H1 (cell line): ENCODE data around the gene GAS7. TPM values are rescaled to one million over a fixed set of nuclear protein-coding genes. Genes with fewer than 3 reads are reported as not detected.

Source experiments
- CTCF ChIA-PET: fragments of 300-600 bp; sonication (Branson Sonifier 250); formaldehyde crosslinking; loops from one replicate; lab custom pipeline; 2021; ENCODE audit not compliant: partially characterized antibody; lab: Charles Lee
- POLR2A ChIA-PET: fragments of 300-600 bp; sonication (Branson Sonifier 250); formaldehyde crosslinking; loops from one replicate; lab custom pipeline; 2021; ENCODE audit warnings: inconsistent platforms; ENCODE audit not compliant: partially characterized antibody; lab: Charles Lee
- DNase-seq, 2 experiments: peaks; one replicate each; pipeline versions ENCODE4 v3.0.0 to v3.0.0-alpha.2; 2010 to 2022; ENCODE audit warnings: low spot score in 2 of 2, low read depth in 1 of 2, mixed read lengths in 1 of 2
- FAIRE-seq: peaks from 2 replicates; lab custom pipeline; 2011; peaks lifted over from hg19 to GRCh38; lab: Jason Lieb, UNC
- H2AFZ ChIP-seq: 2 replicates; pipeline ENCODE4 v1.8.1; 2012; ENCODE audit warnings: low read length, inconsistent platforms
- H2AK5ac ChIP-seq: 2 replicates; pipeline ENCODE4 v1.6.1; 2013; ENCODE audit warnings: low read depth, low read length
- H2BK120ac ChIP-seq: replicated peaks from 2 replicates; pipeline ENCODE3; 2013; ENCODE audit warnings: low read depth, low read length, inconsistent platforms
- H2BK12ac ChIP-seq: 2 replicates; pipeline ENCODE4 v1.6.1; 2013; ENCODE audit warnings: low read depth, low read length
- H2BK15ac ChIP-seq: 2 replicates; pipeline ENCODE4 v1.6.1; 2013; ENCODE audit warnings: low read length
- H2BK20ac ChIP-seq: 2 replicates; pipeline ENCODE4 v1.6.1; 2013; ENCODE audit warnings: low read length
- H2BK5ac ChIP-seq: 2 replicates; pipeline ENCODE4 v1.6.1; 2013; ENCODE audit warnings: low read depth, low read length
- H3K14ac ChIP-seq: 2 replicates; pipeline ENCODE4 v1.6.1; 2013; ENCODE audit warnings: inconsistent platforms; ENCODE audit not compliant: insufficient read length
- H3K18ac ChIP-seq: 2 replicates; pipeline ENCODE4 v1.6.1; 2013; ENCODE audit warnings: low read length; ENCODE audit errors: extremely low read depth
- H3K23ac ChIP-seq: 2 replicates; pipeline ENCODE4 v1.6.1; 2013; ENCODE audit warnings: inconsistent platforms; ENCODE audit not compliant: insufficient read length
- H3K23me2 ChIP-seq: 2 replicates; pipeline ENCODE4 v1.6.1; 2013; ENCODE audit warnings: low read depth, low read length
- H3K27ac ChIP-seq: 2 replicates; pipeline ENCODE4 v1.6.1; 2011; ENCODE audit warnings: low read depth, low read length, inconsistent platforms
- H3K27me3 ChIP-seq, 4 experiments: replicated peaks in 1 of 4; 1 replicate in 1 of 4; 2 replicates in 3 of 4; pipeline versions ENCODE4 v1.6.1 to v1.8.1; 2011 to 2013; ENCODE audit warnings: low read length in 3 of 4, mild to moderate bottlenecking in 3 of 4, inconsistent platforms in 2 of 4, mixed read lengths in 2 of 4, moderate library complexity in 1 of 4; ENCODE audit not compliant: control insufficient read depth in 3 of 4, insufficient read depth in 3 of 4; ENCODE audit errors: extremely low read depth in 1 of 4
- H3K36me3 ChIP-seq, 4 experiments: 2 replicates each; pipeline versions ENCODE4 v1.6.1 to v1.8.1; 2011 to 2013; ENCODE audit warnings: mild to moderate bottlenecking in 4 of 4, low read length in 3 of 4, moderate library complexity in 2 of 4, control low read depth in 1 of 4, inconsistent platforms in 1 of 4; ENCODE audit not compliant: insufficient read depth in 4 of 4, control insufficient read depth in 2 of 4
- H3K4ac ChIP-seq: replicated peaks from 2 replicates; pipeline ENCODE3; 2013; ENCODE audit warnings: low read length, low read depth, mixed read lengths, inconsistent platforms; ENCODE audit not compliant: insufficient read length
- H3K4me1 ChIP-seq, 4 experiments: replicated peaks in 1 of 4; 1 replicate in 1 of 4; 2 replicates in 3 of 4; pipeline versions ENCODE4 v1.6.1 to v1.8.1; 2011 to 2013; ENCODE audit warnings: low read length in 3 of 4, inconsistent platforms in 2 of 4, mixed read lengths in 1 of 4; ENCODE audit not compliant: insufficient read depth in 4 of 4, control insufficient read depth in 3 of 4
- H3K4me2 ChIP-seq, 2 experiments: 2 replicates each; pipeline versions ENCODE4 v1.6.1 to v1.8.1; 2011 to 2013; ENCODE audit warnings: low read depth in 2 of 2, low read length in 2 of 2, control low read depth in 1 of 2, inconsistent platforms in 1 of 2, mild to moderate bottlenecking in 1 of 2; ENCODE audit not compliant: insufficient read depth in 1 of 2
- H3K4me3 ChIP-seq, 4 experiments: fragments of 200-600, 300-600 bp in 1 of 4; sonication (generic), shearing (Covaris generic), sonication (Bioruptor Twin) in 1 of 4; 2 replicates each; pipeline versions ENCODE4 v1.5.1 to v1.8.1; 2011 to 2016; ENCODE audit warnings: low read length in 4 of 4, low read depth in 3 of 4, control low read depth in 2 of 4, inconsistent platforms in 2 of 4, mild to moderate bottlenecking in 2 of 4, mixed read lengths in 1 of 4, moderate library complexity in 1 of 4; ENCODE audit not compliant: insufficient read depth in 2 of 4; ENCODE audit errors: extremely low read depth in 1 of 4
- H3K56ac ChIP-seq: replicated peaks from 2 replicates; pipeline ENCODE3; 2013; ENCODE audit warnings: low read depth, mild to moderate bottlenecking, mixed read lengths, low read length, inconsistent platforms; ENCODE audit not compliant: insufficient read length
- H3K79me1 ChIP-seq: 2 replicates; pipeline ENCODE4 v1.6.1; 2013; ENCODE audit warnings: low read depth, low read length, control low read depth
- H3K79me2 ChIP-seq, 2 experiments: 2 replicates each; pipeline versions ENCODE4 v1.6.1 to v1.8.1; 2012 to 2013; ENCODE audit warnings: low read length in 2 of 2, mild to moderate bottlenecking in 2 of 2, inconsistent platforms in 1 of 2; ENCODE audit not compliant: insufficient read depth in 2 of 2, control insufficient read depth in 1 of 2
- H3K9ac ChIP-seq, 4 experiments: replicated peaks in 1 of 4; 1 replicate in 1 of 4; 2 replicates in 3 of 4; pipeline versions ENCODE4 v1.6.1 to v1.8.1; 2011 to 2013; ENCODE audit warnings: low read depth in 3 of 4, low read length in 3 of 4, control low read depth in 2 of 4, mild to moderate bottlenecking in 2 of 4, moderate library complexity in 2 of 4, inconsistent platforms in 1 of 4; ENCODE audit errors: extremely low read depth in 1 of 4
- H3K9me3 ChIP-seq, 2 experiments: 2 replicates each; pipeline versions ENCODE4 v1.6.1 to v1.8.1; 2012 to 2013; ENCODE audit warnings: mild to moderate bottlenecking in 2 of 2, moderate library complexity in 2 of 2, control low read depth in 1 of 2, inconsistent platforms in 1 of 2, low read depth in 1 of 2, low read length in 1 of 2, mixed read lengths in 1 of 2; ENCODE audit not compliant: insufficient read depth in 2 of 2
- H4K20me1 ChIP-seq, 2 experiments: replicated peaks in 1 of 2; 2 replicates each; pipeline versions ENCODE3 to v1.8.1; 2011 to 2013; ENCODE audit warnings: inconsistent platforms in 2 of 2, low read length in 2 of 2, mild to moderate bottlenecking in 1 of 2; ENCODE audit not compliant: insufficient read depth in 2 of 2, control insufficient read depth in 1 of 2
- H4K5ac ChIP-seq: 2 replicates; pipeline ENCODE4 v1.6.1; 2013; ENCODE audit warnings: low read length, low read depth, mixed read lengths, inconsistent platforms; ENCODE audit not compliant: insufficient read length
- H4K8ac ChIP-seq: 2 replicates; pipeline ENCODE4 v1.8.0; 2013; ENCODE audit warnings: mild to moderate bottlenecking, moderate library complexity, low read length, inconsistent platforms; ENCODE audit not compliant: insufficient read depth; ENCODE audit errors: extremely low read depth
- H4K91ac ChIP-seq: replicated peaks from 2 replicates; pipeline ENCODE3; 2013; ENCODE audit warnings: low read length, mixed read lengths, inconsistent platforms; ENCODE audit not compliant: insufficient read length
- ATF2 ChIP-seq: IDR thresholded peaks from 2 replicates; pipeline ENCODE4 v1.6.1; 2012; ENCODE audit warnings: low read length, inconsistent platforms
- CBX8 ChIP-seq: fragments of 300-800, 300-1000 bp; sonication (generic); IDR thresholded peaks from 2 replicates; pipeline ENCODE4 v1.7.1; 2016; ENCODE audit warnings: low read depth, low read length, borderline replicate concordance
- NANOG ChIP-seq: IDR thresholded peaks from 2 replicates; pipeline ENCODE4 v1.6.1; 2011; ENCODE audit warnings: low read length, low read depth, mild to moderate bottlenecking, inconsistent platforms; ENCODE audit not compliant: insufficient read depth, poor library complexity, severe bottlenecking
- PHF8 ChIP-seq: fragments of 200-600 bp; sonication (generic); conservative IDR thresholded peaks from 2 replicates; pipeline ENCODE4 v1.7.1; 2012; ENCODE audit warnings: low read depth, mild to moderate bottlenecking, inconsistent platforms, low read length, moderate library complexity
- POLR2AphosphoS5 ChIP-seq: IDR thresholded peaks from 2 replicates; pipeline ENCODE4 v1.6.1; 2011; ENCODE audit warnings: low read depth, low read length
- RNF2 ChIP-seq: fragments of 200-900, 300-1000 bp; sonication (generic); IDR thresholded peaks from 2 replicates; pipeline ENCODE4 v1.7.1; 2016; ENCODE audit warnings: borderline replicate concordance, low read depth, mild to moderate bottlenecking, antibody characterized with exemption, low read length; ENCODE audit not compliant: poor library complexity, severe bottlenecking; ENCODE audit errors: missing control alignments
- RXRA ChIP-seq: IDR thresholded peaks from 2 replicates; pipeline ENCODE4 v1.6.1; 2011; ENCODE audit warnings: low read depth, mild to moderate bottlenecking, low read length, moderate library complexity; ENCODE audit not compliant: insufficient read depth
- USF2 ChIP-seq: IDR thresholded peaks from 2 replicates; pipeline ENCODE4 v1.6.1; 2011; ENCODE audit warnings: low read length, improper control_type of control experiment
- WGBS, 2 experiments: shearing (Covaris generic) in 1 of 2; methylation state at CpG; one replicate each; pipeline versions ENCODE4 v1.1.6 to v1.1.7; 2013 to 2015; ENCODE audit warnings: low lambda C conversion rate in 2 of 2, mixed read lengths in 2 of 2, inconsistent platforms in 1 of 2, low coverage in 1 of 2, missing lambda C conversion rate in 1 of 2; ENCODE audit not compliant: insufficient replicate concordance in 2 of 2, insufficient coverage in 1 of 2, insufficient read length in 1 of 2; ENCODE audit errors: extremely low coverage in 1 of 2, missing lambda C conversion rate in 1 of 2; 5-methylcytosine and 5-hydroxymethylcytosine counted together
- polyA plus RNA-seq, 7 experiments: library from polyadenylated mRNA; depleted of rRNA in 3 of 7; stranded (reverse) in 5 of 7; unstranded in 2 of 7; fragments of >200 nt in 5 of 7; fragments of 200-250 nt in 2 of 7; gene quantifications; 1 replicate in 5 of 7; 2 replicates in 1 of 7; 4 replicates in 1 of 7; pipeline versions ENCODE4 v1.2.1 to v1.2.3, GENCODE V29; 2011 to 2013; ENCODE audit warnings: missing spikeins in 2 of 7, mixed read lengths in 2 of 7
- total RNA-seq: library from RNA; stranded (reverse); fragmentation: NEBNext Ultra II Directional; extraction: Animal tissue kit (Norgen Biotek cat#: 25700); gene quantifications from 2 replicates; pipeline ENCODE4 v1.2.1, GENCODE V29; 2021

The GAS7 gene
- total and polyA plus RNA-seq, 2 of the 8 experiments (the other 6 are each of a cell fraction or from before 2014, with no cell fraction given): 5.0 to 14.5 TPM

DNA sequence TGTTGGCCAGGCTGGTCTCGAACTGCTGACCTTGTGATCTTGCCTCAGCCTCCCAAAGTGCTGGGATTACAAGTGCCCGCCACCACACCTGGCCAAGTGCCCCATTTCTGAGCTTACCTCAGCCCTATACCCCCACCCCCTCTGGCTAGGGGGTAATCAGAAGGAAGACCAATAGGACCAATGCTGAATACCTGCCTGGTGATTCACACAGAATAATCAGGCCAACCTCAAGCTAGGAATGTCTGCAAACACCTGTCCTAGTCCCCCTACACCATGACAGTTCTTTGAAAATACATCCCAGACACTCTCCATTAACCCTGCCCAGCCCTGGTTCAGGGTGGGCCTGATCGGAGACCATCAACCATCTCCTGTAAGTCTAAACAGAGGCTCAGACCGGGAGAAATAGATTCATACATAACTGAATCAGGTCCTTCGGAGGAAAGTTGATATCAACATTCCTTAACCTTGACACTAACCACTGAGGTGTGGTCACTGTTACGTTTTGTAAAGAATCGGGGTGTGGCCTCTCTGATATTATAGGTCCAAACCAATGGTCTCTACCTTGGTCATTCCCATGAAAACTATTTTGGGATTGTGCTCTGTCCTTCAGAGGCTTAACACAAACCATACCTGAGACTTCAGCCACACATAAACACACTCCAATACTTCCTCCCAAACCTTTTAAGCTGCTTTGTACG lies 130.8 kb downstream of the GAS7 start:
- Histone ChIP-seq H3K79me2 (no peaks in the 10 kb centered on the region), H3K79me1 (no peaks in the 10 kb centered on the region), H3K23me2 (no peaks in the 10 kb centered on the region), H2BK12ac (no peak overlapping the region), H3K27me3 (no peaks in the 10 kb centered on the region), H2BK5ac (no peak overlapping the region), H3K9ac (no peak overlapping the region), H3K14ac (no peak overlapping the region), H3K56ac (no peak overlapping the region), H3K4me1 (peaks cover 0 to 5% (median 3%) of the 10 kb centered on the region in 4 experiments; a peak in 5 of 7 replicates), H3K23ac (no peak overlapping the region), H4K5ac (no peak overlapping the region), H4K20me1 (no peaks in the 10 kb centered on the region), H2BK15ac (no peak overlapping the region), H4K91ac (no peak overlapping the region), H3K4me3 (no peak overlapping the region), H3K4ac (no peak overlapping the region), H2AK5ac (no peak overlapping the region), H2BK20ac (no peak overlapping the region), H3K36me3 (no peaks in the 10 kb centered on the region), H3K18ac (no peak overlapping the region), H3K9me3 (peaks cover 0 to 2% of the 10 kb centered on the region in 2 experiments; a peak in 2 of 4 replicates), H2BK120ac (no peak overlapping the region), H2AFZ (no peak overlapping the region), H3K27ac (no peak overlapping the region), H4K8ac (no peak overlapping the region), H3K4me2 (no peak overlapping the region)
- DNase-seq: no peak
- 90% methylated on average over 8 of the region's 8 CpGs; no CpG with 5 or more reads in 1 of the 2 experiments for WGBS, 2 experiments
- POLR2A ChIA-PET: no interaction called here
- FAIRE-seq: no peak
- CTCF ChIA-PET: interaction anchor here (1.2 kb wide), 1 partner anchor 159 kb away, joined by 3 read pairs; no protein-coding TSS in a partner anchor
- TF ChIP-seq RXRA (no peak), RNF2 (no peak), PHF8 (no peak), CBX8 (no peak), USF2 (no peak), ATF2 (no peak), POLR2AphosphoS5 (no peak), NANOG (no peak)
